C4-2B (cell line): ENCODE measurements around the gene SYCE1.

Source experiments
- ZFX ChIP-seq: fragments of 450-650 bp; IDR thresholded peaks from 2 replicates; pipeline ENCODE4 v1.6.1; 2017
- TF ChIP-seq, protein P1 (sequence below): fragments of 450-650 bp; conservative IDR thresholded peaks from 2 replicates; pipeline ENCODE4 v1.5.1; 2017; ENCODE audit warnings: mild to moderate bottlenecking

DNA sequence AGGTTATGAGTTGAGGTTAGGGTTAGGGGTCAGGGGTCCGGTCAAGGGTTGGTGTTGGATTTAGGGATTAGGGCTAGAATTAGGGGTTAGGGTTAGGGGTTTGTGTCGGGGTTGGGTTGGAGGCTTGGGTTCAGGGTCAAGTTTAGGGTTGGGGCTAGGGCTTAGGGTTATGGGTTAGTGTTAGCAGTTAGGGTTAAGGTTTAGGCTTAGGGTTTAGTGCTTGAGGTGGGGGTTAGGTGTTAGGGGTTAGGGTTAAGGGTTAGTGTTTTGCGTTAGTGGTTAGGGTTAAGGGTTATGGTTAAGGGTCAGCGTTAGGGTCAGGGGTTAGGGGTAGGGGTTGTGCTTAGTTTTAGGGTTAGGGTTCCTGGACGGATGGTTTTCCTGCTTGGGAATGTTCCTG is 1.7 kb upstream of the SYCE1 start:
- TF ChIP-seq, protein P1, sequence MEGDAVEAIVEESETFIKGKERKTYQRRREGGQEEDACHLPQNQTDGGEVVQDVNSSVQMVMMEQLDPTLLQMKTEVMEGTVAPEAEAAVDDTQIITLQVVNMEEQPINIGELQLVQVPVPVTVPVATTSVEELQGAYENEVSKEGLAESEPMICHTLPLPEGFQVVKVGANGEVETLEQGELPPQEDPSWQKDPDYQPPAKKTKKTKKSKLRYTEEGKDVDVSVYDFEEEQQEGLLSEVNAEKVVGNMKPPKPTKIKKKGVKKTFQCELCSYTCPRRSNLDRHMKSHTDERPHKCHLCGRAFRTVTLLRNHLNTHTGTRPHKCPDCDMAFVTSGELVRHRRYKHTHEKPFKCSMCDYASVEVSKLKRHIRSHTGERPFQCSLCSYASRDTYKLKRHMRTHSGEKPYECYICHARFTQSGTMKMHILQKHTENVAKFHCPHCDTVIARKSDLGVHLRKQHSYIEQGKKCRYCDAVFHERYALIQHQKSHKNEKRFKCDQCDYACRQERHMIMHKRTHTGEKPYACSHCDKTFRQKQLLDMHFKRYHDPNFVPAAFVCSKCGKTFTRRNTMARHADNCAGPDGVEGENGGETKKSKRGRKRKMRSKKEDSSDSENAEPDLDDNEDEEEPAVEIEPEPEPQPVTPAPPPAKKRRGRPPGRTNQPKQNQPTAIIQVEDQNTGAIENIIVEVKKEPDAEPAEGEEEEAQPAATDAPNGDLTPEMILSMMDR: no peak
- TF ChIP-seq ZFX: no peak
